GM20431 (cell line): ENCODE measurements around the gene TYROBP.
"Not testable (repeated sequence)": the region's sequence is repeated elsewhere in the genome, so short reads cannot be mapped to it uniquely, and the experiment has no call there.

Experiments
- in situ Hi-C: fragments of 300-500 bp; cut with MseI, MboI; formaldehyde crosslinking; loops from one replicate; pipeline ENCODE4 v1.15.0; 2020; ENCODE audit warnings: low sequenced_read_pairs; ENCODE audit not compliant: unreplicated experiment

Gene TYROBP

GRCh38 chr19:35935911-35936737 is 28.0 kb upstream of the TYROBP start, which contains the start of gene LRFN3:
Gene LRFN3, plus strand, starts transcription at chr19:35936374. Its CDS starts 3,052 bp downstream, at chr19:35939426.
- in situ Hi-C loops: loop anchor here (10.0 kb wide), 1 partner anchor 241 kb away; no protein-coding TSS in a partner anchor

- in situ Hi-C loops: loop anchor here (5.0 to 10.0 kb wide), 2 partner anchors 45 to 238 kb away; no protein-coding TSS in a partner anchor
Measured at GRCh38 chr19:35932291-35932936, 24.3 kb upstream of the TYROBP start.

- in situ Hi-C loops: loop anchor here (5.0 to 10.0 kb wide), 2 partner anchors 45 to 237 kb away; no protein-coding TSS in a partner anchor
Measured at GRCh38 chr19:35931874-35932202, 23.7 kb upstream of the TYROBP start.

- in situ Hi-C loops: loop anchor here (5.0 to 10.0 kb wide), 2 partner anchors 44 to 237 kb away; no protein-coding TSS in a partner anchor
Measured at GRCh38 chr19:35931161-35931873, 23.2 kb upstream of the TYROBP start.

GRCh38 chr19:35929876-35930275 is 21.8 kb upstream of the TYROBP start:
- in situ Hi-C loops: loop anchor here (5.0 to 10.0 kb wide), 2 partner anchors 43 to 235 kb away; no protein-coding TSS in a partner anchor

- in situ Hi-C loops: no loop called here
Measured at GRCh38 chr19:35928507-35928906, 20.4 kb upstream of the TYROBP start.

GRCh38 chr19:35925501-35925900 is 17.4 kb upstream of the TYROBP start:
- in situ Hi-C loops: no loop called here

GRCh38 chr19:35921012-35921411 is 12.9 kb upstream of the TYROBP start:
- in situ Hi-C loops: no loop called here

GRCh38 chr19:35919306-35919705 is 11.2 kb upstream of the TYROBP start:
- in situ Hi-C loops: no loop called here

GRCh38 chr19:35915443-35915842 is 7.3 kb upstream of the TYROBP start:
- in situ Hi-C loops: no loop called here

GRCh38 chr19:35913589-35913988 is 5.5 kb upstream of the TYROBP start:
- in situ Hi-C loops: no loop called here

- in situ Hi-C loops: no loop called here
Measured at GRCh38 chr19:35911790-35912189, 3.7 kb upstream of the TYROBP start.

- in situ Hi-C loops: no loop called here
Measured at GRCh38 chr19:35911173-35911572, 3.1 kb upstream of the TYROBP start.

GRCh38 chr19:35910355-35910754 is 2.3 kb upstream of the TYROBP start:
- in situ Hi-C loops: not testable (repeated sequence)

- in situ Hi-C loops: no loop called here
Measured at GRCh38 chr19:35909684-35910035, 1.6 kb upstream of the TYROBP start.

- in situ Hi-C loops: no loop called here
Measured at GRCh38 chr19:35908973-35909683, 1.0 kb upstream of the TYROBP start.

- in situ Hi-C loops: no loop called here
Measured at GRCh38 chr19:35907377-35907745, 734 bp downstream of the TYROBP start.

- in situ Hi-C loops: no loop called here
Measured at GRCh38 chr19:35905178-35905727, 2.8 kb downstream of the TYROBP start.

- in situ Hi-C loops: no loop called here
Measured at GRCh38 chr19:35904311-35905068, 3.6 kb downstream of the TYROBP start.
